ENCODE results near the gene TMIE. TPM values are rescaled to one million over a fixed set of nuclear protein-coding genes. Genes with fewer than 3 reads are reported as not detected.

Gene TMIE
- total and polyA plus RNA-seq, 9 of the 15 experiments (the other 6 are each of a cell fraction or from before 2014, with no cell fraction given), result not detected

DNA sequence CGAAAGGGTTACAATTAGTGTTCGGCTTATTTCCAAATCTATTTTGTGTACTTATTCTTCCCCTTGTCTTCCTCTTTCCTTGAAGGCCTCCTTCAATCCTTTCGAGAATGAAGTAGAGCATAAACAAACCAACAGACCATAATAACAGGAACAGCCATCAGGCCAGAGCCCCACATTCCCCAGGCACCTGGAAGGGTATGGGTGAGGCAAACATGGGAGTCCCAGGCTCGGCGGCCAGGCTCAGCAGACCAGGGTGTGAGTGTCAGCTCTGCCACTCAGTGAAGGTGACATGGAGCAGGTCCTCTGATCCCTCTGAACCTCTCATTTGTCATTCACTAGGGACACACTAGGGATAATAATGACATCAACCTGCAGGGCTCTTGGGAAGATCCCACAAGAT is 21.5 kb upstream of the TMIE start (continued):
- TF ChIP-seq RHOXF2B (CRISPR knock-in tag; conservative IDR thresholded peaks at IDR 0.05) (no peak), TCF7L2 (IDR thresholded peaks at IDR 0.05; ENCODE audit: low read depth, low read length) (no peak), HMGXB4 (CRISPR knock-in tag; IDR thresholded peaks at IDR 0.05) (no peak), NUFIP1 (IDR thresholded peaks at IDR 0.05; ENCODE audit: partially characterized antibody) (no peak), ZNF324 (CRISPR knock-in tag; IDR thresholded peaks at IDR 0.05) (no peak), NCOA2 (IDR thresholded peaks at IDR 0.05; ENCODE audit: partially characterized antibody in 2 of 2) (no peak), RBM22 (IDR thresholded peaks at IDR 0.05; ENCODE audit: low read depth, low read length, poor library complexity, severe bottlenecking) (no peak)

GRCh38 chr3:46680298-46680826 is 20.8 kb upstream of the TMIE start:
- no peak overlapping the region for H2AFZ ChIP-seq (ENCODE audit: low read depth, low read length)
- in situ Hi-C loops (cut with MboI) (no loop called here), intact Hi-C loops (cut with micrococcal nuclease) (no loop called here)
- peaks cover 17% of the 10 kb centered on the region; the same call in 1 of the 2 replicates for H4K20me1 ChIP-seq (replicated peaks; ENCODE audit: control insufficient read depth, insufficient read depth, low read length)
- WGBS (ENCODE audit: insufficient coverage, low coverage, missing lambda C conversion rate), result 1% methylated on average over 9 of the region's 9 CpGs
- H3K4me1 ChIP-seq (replicated peaks in 1 of 2; ENCODE audit: control insufficient read depth in 2 of 2, insufficient read depth in 2 of 2, low read length in 2 of 2), result peaks cover 0 to 6% of the 10 kb centered on the region in 2 experiments; a peak in 2 of 5 replicates
- ATAC-seq (no peak), FAIRE-seq (no peak), DNase-seq (ENCODE audit: extremely low read depth in 1 of 4, low spot score in 3 of 4) (no peak)
- H3K9me3 ChIP-seq (replicated peaks; ENCODE audit: control insufficient read depth, insufficient read depth, low read depth, low read length), result no peaks in the 10 kb centered on the region
- POLR2A ChIA-PET, result interaction anchor here (0.7 kb wide), 1 partner anchor 48 kb away, joined by 3 read pairs; no protein-coding TSS in a partner anchor
- no peak overlapping the region for H3K4me3 ChIP-seq
- no peaks in the 10 kb centered on the region for H3K36me3 ChIP-seq (ENCODE audit: control insufficient read depth, insufficient read depth, low read length)
- peaks cover 5% of the 10 kb centered on the region for H3K9me1 ChIP-seq (ENCODE audit: control insufficient read depth, insufficient read depth, low read length)
- no TSS peak for BruUV-seq (replicated peaks)
- H3K27me3 ChIP-seq (ENCODE audit: control insufficient read depth in 2 of 2, insufficient read depth in 2 of 2, low read length in 2 of 2), result peaks cover 31 to 92% of the 10 kb centered on the region in 2 experiments; a peak in 4 of 5 replicates
- H3K9ac ChIP-seq (ENCODE audit: insufficient read depth in 1 of 2, low read depth in 2 of 2, low read length in 2 of 2), result no peak overlapping the region
- no peak overlapping the region for H3K27ac ChIP-seq (ENCODE audit: extremely low read depth, low read depth, low read length)
- CTCF ChIA-PET (ENCODE audit: low intra/inter-chr PET ratio), result no interaction called here
- no peak overlapping the region for H3K4me2 ChIP-seq (ENCODE audit: insufficient read depth, low read length)
- no peaks in the 10 kb centered on the region for H3K79me2 ChIP-seq (ENCODE audit: control insufficient read depth, insufficient read depth, low read length)
- TF ChIP-seq ZNF436 (CRISPR knock-in tag; IDR thresholded peaks at IDR 0.05) (no peak), CCAR2 (IDR thresholded peaks at IDR 0.05; ENCODE audit: low read depth, low read length) (no peak), RBM22 (IDR thresholded peaks at IDR 0.05; ENCODE audit: low read depth, low read length, poor library complexity, severe bottlenecking) (no peak), KLF16 (IDR thresholded peaks at IDR 0.05) (no peak), ARID1B (IDR thresholded peaks at IDR 0.05) (no peak), U2AF1 (optimal IDR thresholded peaks at IDR 0.05; ENCODE audit: low read depth, low read length) (no peak), SMAD1 (IDR thresholded peaks at IDR 0.05; ENCODE audit: low read depth, low read length, partially characterized antibody) (no peak)
- TF ChIP-seq, protein P1, sequence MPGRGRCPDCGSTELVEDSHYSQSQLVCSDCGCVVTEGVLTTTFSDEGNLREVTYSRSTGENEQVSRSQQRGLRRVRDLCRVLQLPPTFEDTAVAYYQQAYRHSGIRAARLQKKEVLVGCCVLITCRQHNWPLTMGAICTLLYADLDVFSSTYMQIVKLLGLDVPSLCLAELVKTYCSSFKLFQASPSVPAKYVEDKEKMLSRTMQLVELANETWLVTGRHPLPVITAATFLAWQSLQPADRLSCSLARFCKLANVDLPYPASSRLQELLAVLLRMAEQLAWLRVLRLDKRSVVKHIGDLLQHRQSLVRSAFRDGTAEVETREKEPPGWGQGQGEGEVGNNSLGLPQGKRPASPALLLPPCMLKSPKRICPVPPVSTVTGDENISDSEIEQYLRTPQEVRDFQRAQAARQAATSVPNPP (IDR thresholded peaks at IDR 0.05; ENCODE audit: borderline replicate concordance, insufficient read depth, insufficient read length), result no peak
- TF ChIP-seq, protein P2, sequence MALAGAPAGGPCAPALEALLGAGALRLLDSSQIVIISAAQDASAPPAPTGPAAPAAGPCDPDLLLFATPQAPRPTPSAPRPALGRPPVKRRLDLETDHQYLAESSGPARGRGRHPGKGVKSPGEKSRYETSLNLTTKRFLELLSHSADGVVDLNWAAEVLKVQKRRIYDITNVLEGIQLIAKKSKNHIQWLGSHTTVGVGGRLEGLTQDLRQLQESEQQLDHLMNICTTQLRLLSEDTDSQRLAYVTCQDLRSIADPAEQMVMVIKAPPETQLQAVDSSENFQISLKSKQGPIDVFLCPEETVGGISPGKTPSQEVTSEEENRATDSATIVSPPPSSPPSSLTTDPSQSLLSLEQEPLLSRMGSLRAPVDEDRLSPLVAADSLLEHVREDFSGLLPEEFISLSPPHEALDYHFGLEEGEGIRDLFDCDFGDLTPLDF (CRISPR knock-in tag; IDR thresholded peaks at IDR 0.05), result no peak
- TF ChIP-seq, protein P3, sequence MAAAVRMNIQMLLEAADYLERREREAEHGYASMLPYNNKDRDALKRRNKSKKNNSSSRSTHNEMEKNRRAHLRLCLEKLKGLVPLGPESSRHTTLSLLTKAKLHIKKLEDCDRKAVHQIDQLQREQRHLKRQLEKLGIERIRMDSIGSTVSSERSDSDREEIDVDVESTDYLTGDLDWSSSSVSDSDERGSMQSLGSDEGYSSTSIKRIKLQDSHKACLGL (CRISPR knock-in tag; IDR thresholded peaks at IDR 0.05; ENCODE audit: borderline replicate concordance, poor library complexity, severe bottlenecking), result no peak

Data from K562 (cell line).